GM19239 (cell line): Measurements from ENCODE around the gene RAD51D.

Experiments
- DNase-seq: peaks from one replicate; pipeline ENCODE4 v3.0.0; 2011; ENCODE audit warnings: low spot score; ENCODE audit not compliant: insufficient read length
- FAIRE-seq: peaks from 2 replicates; lab custom pipeline; 2011; peaks lifted over from hg19 to GRCh38; lab: Jason Lieb, UNC

Gene RAD51D

GRCh38 chr17:35073991-35074627 lies 45.6 kb downstream of the RAD51D start:
- DNase-seq = no peak
- no peak for FAIRE-seq

GRCh38 chr17:35073183-35073790 lies 46.4 kb downstream of the RAD51D start:
- peak; percentile 72 for FAIRE-seq
- no peak for DNase-seq

- DNase-seq = no peak
- peak; percentile 40 for FAIRE-seq
Observed at GRCh38 chr17:35069311-35069710, 50.3 kb downstream of the RAD51D start.

GRCh38 chr17:35068249-35068648 lies 51.4 kb downstream of the RAD51D start:
- FAIRE-seq = peak; percentile 88
- no peak for DNase-seq

DNA sequence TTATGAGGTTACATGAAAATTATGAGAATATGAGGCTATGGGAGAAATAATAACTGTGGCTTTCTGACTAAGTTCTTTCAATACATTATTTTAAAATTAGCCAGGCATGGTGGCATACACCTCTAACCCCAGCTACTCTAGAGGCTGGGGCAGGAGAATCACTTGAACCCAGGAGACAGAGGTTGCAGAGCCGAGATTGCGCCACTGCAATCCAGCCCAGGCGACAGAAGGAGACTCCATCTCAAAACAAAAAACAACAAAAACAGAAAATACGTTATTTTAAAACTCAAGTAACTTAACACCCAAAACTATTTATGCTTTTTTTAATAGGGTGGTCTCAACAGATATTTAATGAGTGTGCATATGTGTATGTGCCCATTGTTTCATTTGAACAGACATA lies 53.8 kb downstream of the RAD51D start:
- DNase-seq (no peak), FAIRE-seq (no peak)

GRCh38 chr17:35064516-35065215 lies 55.0 kb downstream of the RAD51D start:
- FAIRE-seq (peak; percentile 54), DNase-seq (no peak)

DNA sequence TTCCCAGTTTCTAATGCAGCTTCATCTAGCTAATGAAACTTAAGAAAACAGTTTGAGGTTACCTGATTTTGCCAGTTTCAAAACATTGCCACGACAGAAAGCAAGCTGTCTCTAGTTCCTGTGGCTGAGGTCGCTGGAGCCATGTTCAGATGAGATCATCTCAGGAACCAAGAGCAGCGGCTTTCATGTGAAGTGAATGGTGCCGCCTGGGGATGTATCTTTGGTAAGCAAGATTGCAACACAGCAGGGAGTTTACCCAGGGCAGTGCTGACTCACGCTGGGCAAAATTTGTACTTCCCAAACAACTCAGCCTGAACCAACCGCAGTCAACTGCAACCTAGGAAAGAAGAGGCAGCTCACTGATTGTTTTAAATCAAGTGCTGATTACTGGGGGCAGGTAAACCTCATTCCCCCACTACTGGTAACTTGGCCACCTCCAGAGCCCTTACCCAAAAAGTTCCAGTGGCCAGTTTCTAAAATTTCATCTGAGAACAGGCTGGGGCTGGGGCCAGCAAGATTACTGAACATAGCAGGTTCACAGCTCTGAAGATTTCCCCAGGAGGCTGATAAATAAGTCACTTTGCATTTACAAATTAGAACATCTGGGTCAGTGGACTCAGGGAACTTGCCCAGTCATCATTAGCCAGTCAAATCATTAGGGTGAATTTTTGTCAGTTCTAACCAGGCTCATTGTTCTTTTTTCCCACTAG lies 56.0 kb downstream of the RAD51D start, which contains the start of gene RFFL:
RFFL (minus strand) TSS at position 194 of the 710 bp plus-strand sequence. CDS start 37,154 bp downstream, outside the sequence.
- FAIRE-seq (peak; percentile 98), DNase-seq (peak; percentile 62)

GRCh38 chr17:35062308-35062707 lies 57.4 kb downstream of the RAD51D start:
- FAIRE-seq (no peak), DNase-seq (no peak)

DNA sequence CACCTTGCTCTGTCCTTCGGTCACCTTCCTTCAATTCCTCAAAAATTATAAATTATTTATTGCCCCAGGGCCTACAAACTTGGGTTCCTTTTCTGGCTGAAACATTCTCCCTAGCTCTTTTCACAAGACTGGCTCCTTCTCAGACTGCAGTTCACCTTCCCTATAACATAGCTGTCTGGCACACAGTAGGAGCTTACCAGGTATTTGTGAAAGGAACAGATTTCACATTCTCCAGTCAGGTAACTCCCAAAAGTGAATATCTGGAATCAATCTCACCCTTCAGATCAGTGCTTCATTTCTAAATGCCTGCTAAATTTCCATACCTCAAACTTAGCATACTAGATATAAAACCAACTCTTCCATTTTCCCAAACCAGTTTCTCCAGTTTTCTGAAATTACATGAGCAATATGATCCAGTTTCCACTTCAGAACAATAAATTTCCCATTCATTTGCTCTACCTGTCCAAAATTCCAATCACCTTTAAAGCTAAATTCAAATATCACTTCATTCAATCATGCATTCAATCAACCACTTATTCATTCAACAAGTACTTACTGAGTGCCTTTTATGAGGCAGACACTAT lies 62.2 kb downstream of the RAD51D start:
- no peak for FAIRE-seq

GRCh38 chr17:35056013-35056412 lies 63.6 kb downstream of the RAD51D start:
- FAIRE-seq (no peak), DNase-seq (no peak)

More for the DNA sequence above, 62.2 kb downstream of the RAD51D start:
- no peak for DNase-seq

DNA sequence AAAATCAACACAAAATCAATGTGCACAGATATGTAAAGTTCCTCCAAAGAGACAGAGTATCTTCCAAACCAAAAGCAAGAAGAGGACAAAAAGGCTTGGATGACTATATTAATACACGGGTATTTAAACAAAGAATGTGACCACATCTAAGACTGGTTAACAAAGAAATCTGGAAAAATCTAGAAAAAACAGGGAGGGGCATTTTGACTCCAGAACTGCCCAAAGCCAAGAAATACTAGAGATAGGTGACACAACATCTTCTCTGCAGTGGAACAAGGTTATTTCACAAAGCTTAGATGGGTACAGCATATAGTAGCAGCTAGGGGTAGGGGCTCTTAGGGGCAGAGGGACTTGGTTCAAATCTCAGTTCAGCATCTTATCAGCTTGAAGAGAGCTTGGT lies 66.5 kb downstream of the RAD51D start:
- FAIRE-seq (no peak), DNase-seq (no peak)

DNA sequence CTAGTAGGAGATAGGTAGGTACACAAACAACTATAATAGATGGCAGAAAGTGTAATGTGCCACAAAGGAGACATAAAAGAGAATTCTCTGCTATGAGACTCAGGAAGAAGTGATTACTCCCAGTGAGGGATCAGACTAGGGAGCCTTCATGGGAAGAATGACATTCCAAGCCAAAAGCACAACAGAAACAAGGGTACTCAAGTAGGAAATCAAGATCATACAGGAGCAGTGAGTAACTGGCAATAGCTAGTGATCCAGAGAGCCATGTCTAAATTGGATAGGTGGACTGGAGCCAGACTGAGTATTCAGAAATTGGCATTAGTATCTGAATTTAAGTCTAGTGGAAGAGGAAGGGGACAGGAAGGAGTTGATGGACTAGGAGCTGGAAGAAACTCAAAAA lies 66.9 kb downstream of the RAD51D start:
- FAIRE-seq = no peak
- no peak for DNase-seq

GRCh38 chr17:35052241-35052610 lies 67.4 kb downstream of the RAD51D start:
- no peak for DNase-seq
- peak; percentile 73 for FAIRE-seq

DNA sequence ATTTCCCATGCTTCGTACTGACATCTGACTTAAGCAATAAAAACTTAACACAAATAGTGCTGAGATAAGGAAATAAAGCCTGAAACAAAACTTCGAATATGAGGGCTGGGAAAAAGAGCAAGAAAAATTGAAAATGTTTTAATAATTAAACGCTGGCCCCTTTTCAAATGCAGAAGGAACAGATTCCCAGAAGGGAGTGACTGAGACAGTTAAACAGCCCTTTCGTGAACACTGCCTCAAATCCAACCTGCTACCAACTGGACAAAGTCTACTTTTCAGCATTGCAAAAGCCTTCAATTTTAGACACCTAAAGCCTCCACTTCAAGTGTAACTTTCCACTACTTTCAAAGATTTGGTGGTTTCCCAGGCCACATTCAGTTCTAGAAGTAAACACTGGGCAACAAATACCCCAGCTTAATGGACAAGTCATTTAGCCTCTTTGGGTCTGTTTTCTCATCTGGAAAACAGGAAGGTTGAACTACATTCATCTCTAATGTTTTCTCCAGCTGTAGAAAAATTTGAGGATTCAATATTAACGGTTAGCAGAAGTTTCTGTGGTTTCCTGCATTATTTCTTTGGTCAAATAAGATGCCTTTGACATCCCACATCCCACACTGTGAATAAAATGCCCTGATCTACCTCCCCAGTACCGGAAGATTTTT lies 68.0 kb downstream of the RAD51D start:
- DNase-seq (no peak), FAIRE-seq (no peak)

DNA sequence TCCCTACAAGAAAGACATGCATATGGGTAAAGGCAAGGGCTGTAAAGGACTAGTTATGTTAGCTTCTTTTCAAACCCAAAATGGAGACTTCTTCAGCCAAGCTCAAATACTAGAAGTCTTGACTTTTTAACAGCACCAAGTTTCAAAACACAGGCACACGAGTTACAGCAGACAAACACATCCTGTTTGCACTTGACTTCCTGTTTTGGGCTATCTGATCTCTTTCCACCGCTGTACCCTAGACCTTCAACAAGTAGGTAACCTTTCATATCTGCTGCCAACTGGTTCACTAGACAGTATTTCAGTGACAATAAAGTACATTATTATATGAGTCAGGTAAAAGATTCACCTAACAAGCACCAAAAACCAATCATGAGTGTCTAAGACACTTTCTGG lies 68.5 kb downstream of the RAD51D start:
- FAIRE-seq (peak; percentile 93), DNase-seq (peak; percentile 42)

- no peak for DNase-seq
- no peak for FAIRE-seq
Observed at GRCh38 chr17:35050170-35050569, 69.5 kb downstream of the RAD51D start.

GRCh38 chr17:35048685-35049379 lies 70.8 kb downstream of the RAD51D start:
- FAIRE-seq (no peak), DNase-seq (no peak)

DNA sequence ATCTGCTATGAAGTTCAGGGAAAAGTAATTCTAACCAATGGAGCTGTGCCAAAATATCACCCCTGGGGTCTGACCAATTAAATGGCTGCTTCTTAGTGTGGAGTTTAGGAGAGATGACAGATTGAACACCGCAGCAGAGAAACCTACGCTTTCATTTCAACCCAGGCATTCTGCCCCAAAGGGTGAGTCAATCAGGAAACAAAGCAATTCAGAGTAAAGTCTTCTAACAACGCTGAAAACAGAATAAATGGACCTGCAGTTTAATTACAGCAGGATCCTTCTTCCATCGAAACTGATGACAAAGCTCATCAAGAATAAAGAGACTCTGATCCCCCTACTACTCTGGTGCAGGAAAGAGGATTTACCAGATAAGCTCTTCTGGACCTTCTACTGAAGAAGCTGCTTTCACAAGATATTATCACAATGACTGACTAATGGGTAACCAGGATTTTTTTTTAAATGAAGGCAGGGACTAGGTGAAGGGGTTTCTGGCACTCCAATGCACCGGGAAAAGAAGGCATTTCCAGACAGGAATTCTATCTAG lies 72.8 kb downstream of the RAD51D start:
- FAIRE-seq (peak; percentile 87), DNase-seq (peak; percentile 50)

- DNase-seq (no peak), FAIRE-seq (no peak)
Observed at GRCh38 chr17:35046245-35046644, 73.4 kb downstream of the RAD51D start.
